Measurements from ENCODE around the gene INHBE. TPM values are rescaled to one million over a fixed set of nuclear protein-coding genes. Genes with fewer than 3 reads are reported as not detected.
"Not testable (repeated sequence)": the region's sequence is repeated elsewhere in the genome, so short reads cannot be mapped to it uniquely, and the experiment has no call there.

INHBE gene
- total RNA-seq, 1 donor from 2014 or later = 1.2 TPM

DNA sequence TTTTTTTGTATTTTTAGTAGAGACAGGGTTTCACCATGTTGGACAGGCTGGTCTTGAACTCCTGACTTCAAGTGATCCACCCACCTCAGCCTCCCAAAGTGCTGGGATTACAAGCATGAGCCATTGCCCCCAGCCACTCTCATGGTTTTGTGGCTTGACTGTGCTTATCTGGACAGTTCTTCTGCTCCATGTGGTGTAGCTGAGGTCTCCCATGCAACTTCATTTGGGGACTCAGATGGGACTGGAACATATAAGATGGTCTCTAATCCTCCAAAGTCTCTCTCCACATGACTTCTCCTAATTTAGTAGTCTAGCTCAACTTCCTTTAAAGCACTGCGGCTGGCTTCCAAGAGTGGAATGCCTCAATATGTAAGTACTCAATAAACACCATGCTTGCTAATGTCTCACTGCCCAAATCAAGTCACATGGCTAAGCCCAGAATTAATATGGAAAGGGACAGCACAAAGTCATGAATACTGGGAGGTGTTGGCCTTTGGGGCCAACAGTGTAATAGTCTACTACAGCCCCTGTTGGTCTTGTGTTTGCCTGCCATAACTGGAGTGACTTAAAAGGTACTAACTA, 13.2 kb upstream of the INHBE start:
- H3K4me3 Mint-ChIP-seq (ENCODE audit: low read depth) = no peak overlapping the region
- no peaks in the 10 kb centered on the region for H3K9me3 Mint-ChIP-seq (ENCODE audit: low read depth)
- H3K4me1 Mint-ChIP-seq (ENCODE audit: low read depth) = peaks cover 1% of the 10 kb centered on the region
- no peaks in the 10 kb centered on the region for H3K27me3 Mint-ChIP-seq
- no peaks in the 10 kb centered on the region for H3K36me3 Mint-ChIP-seq (ENCODE audit: insufficient read depth)
- TF ChIP-seq, protein P1, sequence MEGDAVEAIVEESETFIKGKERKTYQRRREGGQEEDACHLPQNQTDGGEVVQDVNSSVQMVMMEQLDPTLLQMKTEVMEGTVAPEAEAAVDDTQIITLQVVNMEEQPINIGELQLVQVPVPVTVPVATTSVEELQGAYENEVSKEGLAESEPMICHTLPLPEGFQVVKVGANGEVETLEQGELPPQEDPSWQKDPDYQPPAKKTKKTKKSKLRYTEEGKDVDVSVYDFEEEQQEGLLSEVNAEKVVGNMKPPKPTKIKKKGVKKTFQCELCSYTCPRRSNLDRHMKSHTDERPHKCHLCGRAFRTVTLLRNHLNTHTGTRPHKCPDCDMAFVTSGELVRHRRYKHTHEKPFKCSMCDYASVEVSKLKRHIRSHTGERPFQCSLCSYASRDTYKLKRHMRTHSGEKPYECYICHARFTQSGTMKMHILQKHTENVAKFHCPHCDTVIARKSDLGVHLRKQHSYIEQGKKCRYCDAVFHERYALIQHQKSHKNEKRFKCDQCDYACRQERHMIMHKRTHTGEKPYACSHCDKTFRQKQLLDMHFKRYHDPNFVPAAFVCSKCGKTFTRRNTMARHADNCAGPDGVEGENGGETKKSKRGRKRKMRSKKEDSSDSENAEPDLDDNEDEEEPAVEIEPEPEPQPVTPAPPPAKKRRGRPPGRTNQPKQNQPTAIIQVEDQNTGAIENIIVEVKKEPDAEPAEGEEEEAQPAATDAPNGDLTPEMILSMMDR (IDR thresholded peaks at IDR 0.05; ENCODE audit: unreplicated experiment) = no peak
- DNase-seq (ENCODE audit: low spot score, unreplicated experiment) = no peak
- H3K27ac Mint-ChIP-seq = no peak overlapping the region

DNA sequence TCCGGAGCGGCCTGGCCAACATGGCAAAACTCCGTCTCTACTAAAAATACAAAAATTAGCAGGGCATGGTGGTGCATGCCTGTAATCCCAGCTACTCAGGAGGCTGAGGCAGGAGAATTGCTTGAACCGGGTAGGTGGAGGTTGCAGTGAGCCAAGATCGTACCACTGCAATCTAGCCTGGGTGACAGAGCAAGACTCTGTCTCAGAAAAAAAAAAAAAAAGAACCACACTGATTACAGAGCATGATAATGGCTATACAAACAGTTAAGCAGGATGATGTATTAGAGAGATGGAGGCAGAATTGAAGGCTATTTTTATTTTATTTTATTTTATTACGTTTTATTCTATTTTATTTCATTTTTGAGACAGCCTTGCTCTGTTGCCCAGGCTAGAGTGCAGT, 10.8 kb upstream of the INHBE start:
- H3K9me3 Mint-ChIP-seq (ENCODE audit: low read depth); H3K27ac Mint-ChIP-seq; DNase-seq (ENCODE audit: low spot score, unreplicated experiment); H3K4me3 Mint-ChIP-seq (ENCODE audit: low read depth); H3K36me3 Mint-ChIP-seq (ENCODE audit: insufficient read depth); H3K4me1 Mint-ChIP-seq (ENCODE audit: low read depth); H3K27me3 Mint-ChIP-seq: not testable (repeated sequence)

DNA sequence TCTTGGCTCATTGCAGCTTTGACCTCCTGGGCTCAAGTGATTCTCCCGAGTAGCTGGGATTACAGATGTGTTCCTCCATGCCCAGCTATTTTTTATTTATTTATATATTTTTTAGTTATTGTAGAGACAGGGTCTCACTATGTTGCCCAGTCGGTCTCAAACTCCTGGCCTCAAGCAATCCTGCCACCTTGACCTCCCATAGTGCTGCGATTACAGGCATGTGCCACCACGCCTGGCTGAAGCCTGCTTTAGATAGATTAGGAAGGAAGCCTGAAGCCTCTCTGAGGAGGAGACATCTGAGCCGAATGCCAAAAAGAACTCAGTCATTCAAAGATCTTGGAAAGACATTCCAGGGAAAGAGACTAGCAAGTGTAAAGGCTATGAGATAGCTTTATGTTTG, 10.4 kb upstream of the INHBE start:
- TF ChIP-seq, protein P1 (IDR thresholded peaks at IDR 0.05; ENCODE audit: unreplicated experiment) = no peak
- Mint-ChIP-seq H3K4me1 (ENCODE audit: low read depth) (no peaks in the 10 kb centered on the region), H3K4me3 (ENCODE audit: low read depth) (no peak overlapping the region), H3K27ac (no peak overlapping the region), H3K9me3 (ENCODE audit: low read depth) (no peaks in the 10 kb centered on the region), H3K36me3 (ENCODE audit: insufficient read depth) (no peaks in the 10 kb centered on the region), H3K27me3 (no peaks in the 10 kb centered on the region)
- no peak for DNase-seq (ENCODE audit: low spot score, unreplicated experiment)

DNA sequence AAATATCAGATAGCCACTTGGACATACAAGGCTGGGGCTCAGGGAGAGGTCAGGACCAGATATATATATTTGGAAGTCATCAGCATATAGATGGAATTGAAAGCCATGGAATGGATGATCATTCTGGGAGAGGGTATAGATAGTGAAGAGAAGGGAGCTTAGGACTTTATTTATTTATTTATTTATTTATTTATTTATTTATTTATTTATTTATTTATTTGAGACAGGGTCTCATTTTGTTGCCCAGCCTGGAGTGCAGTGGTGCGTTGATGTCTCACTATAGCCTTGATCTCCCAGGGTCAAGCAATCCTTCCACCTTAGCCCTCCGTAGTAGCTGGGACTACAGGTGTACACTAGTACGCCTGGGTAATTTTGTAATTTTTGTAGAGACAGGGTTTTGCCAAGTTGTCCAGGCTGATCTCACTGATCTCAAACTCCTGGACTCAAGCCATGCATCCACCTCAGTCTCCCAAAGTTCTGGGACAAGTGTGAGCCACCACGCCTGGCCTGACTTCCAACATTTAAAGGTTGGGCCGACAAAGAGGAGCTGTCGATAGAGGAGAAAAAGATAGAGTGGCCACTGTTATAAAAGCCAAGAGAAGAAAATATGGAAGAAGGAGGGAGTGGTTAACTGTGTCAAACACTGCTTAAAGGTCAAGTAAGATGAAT, 8.7 kb upstream of the INHBE start:
- no peaks in the 10 kb centered on the region for H3K9me3 Mint-ChIP-seq (ENCODE audit: low read depth)
- H3K27ac Mint-ChIP-seq = no peak overlapping the region
- H3K27me3 Mint-ChIP-seq = peaks cover 7% of the 10 kb centered on the region
- no peak for DNase-seq (ENCODE audit: low spot score, unreplicated experiment)
- H3K36me3 Mint-ChIP-seq (ENCODE audit: insufficient read depth) = no peaks in the 10 kb centered on the region
- H3K4me1 Mint-ChIP-seq (ENCODE audit: low read depth) = peaks cover 3% of the 10 kb centered on the region
- TF ChIP-seq, protein P1 (IDR thresholded peaks at IDR 0.05; ENCODE audit: unreplicated experiment) = no peak
- no peak overlapping the region for H3K4me3 Mint-ChIP-seq (ENCODE audit: low read depth)

DNA sequence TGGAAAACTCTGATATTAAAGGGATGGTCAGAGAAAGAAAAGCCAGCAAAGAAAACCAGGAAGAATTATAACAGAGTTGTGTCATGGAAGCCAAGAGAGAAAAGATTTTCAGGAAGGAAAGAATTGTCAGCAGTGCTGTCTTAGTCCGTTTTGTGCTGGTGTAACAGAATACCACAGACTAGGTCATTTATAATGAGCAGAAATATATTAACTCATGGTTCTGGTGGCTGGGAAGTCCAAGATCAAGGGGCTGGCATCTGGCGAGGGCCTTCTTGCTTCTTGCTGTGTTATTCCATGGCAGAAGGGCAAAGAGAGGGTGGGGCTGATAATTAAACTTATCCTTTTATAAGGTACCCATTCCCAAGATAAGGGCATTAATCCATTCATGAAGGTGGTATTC, 6.4 kb upstream of the INHBE start:
- Mint-ChIP-seq H3K4me3 (ENCODE audit: low read depth) (no peak overlapping the region), H3K4me1 (ENCODE audit: low read depth) (peaks cover 7% of the 10 kb centered on the region), H3K27ac (no peak overlapping the region), H3K36me3 (ENCODE audit: insufficient read depth) (no peaks in the 10 kb centered on the region), H3K9me3 (ENCODE audit: low read depth) (no peaks in the 10 kb centered on the region), H3K27me3 (peaks cover 7% of the 10 kb centered on the region)
- DNase-seq (ENCODE audit: low spot score, unreplicated experiment) = no peak
- TF ChIP-seq, protein P1 (IDR thresholded peaks at IDR 0.05; ENCODE audit: unreplicated experiment) = no peak

DNA sequence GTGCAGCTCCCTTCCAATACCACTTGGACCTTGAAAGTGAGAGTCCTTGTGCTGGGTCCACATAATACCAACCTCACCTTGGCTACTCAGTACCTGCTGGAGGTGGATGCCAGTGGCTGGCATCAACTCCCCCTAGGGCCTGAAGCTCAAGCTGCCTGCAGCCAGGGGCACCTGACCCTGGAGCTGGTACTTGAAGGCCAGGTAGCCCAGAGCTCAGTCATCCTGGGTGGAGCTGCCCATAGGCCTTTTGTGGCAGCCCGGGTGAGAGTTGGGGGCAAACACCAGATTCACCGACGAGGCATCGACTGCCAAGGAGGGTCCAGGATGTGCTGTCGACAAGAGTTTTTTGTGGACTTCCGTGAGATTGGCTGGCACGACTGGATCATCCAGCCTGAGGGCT, 5.7 kb upstream of the INHBE start:
- peaks cover 7% of the 10 kb centered on the region for H3K4me1 Mint-ChIP-seq (ENCODE audit: low read depth)
- peaks cover 7% of the 10 kb centered on the region for H3K27me3 Mint-ChIP-seq
- TF ChIP-seq, protein P1 (IDR thresholded peaks at IDR 0.05; ENCODE audit: unreplicated experiment) = no peak
- DNase-seq (ENCODE audit: low spot score, unreplicated experiment) = no peak
- no peaks in the 10 kb centered on the region for H3K9me3 Mint-ChIP-seq (ENCODE audit: low read depth)
- H3K4me3 Mint-ChIP-seq (ENCODE audit: low read depth) = no peak overlapping the region
- no peak overlapping the region for H3K27ac Mint-ChIP-seq
- H3K36me3 Mint-ChIP-seq (ENCODE audit: insufficient read depth) = no peaks in the 10 kb centered on the region
